Mesenchymal stem cell (in vitro differentiated cells and primary cell): Measurements from ENCODE around the gene NIPAL1.

Experiments used
- DNase-seq: peaks from one replicate; pipeline ENCODE4 v3.0.0-alpha.2; 2013
- H2AFZ ChIP-seq: one replicate; pipeline ENCODE4 v1.6.1; 2013; ENCODE audit warnings: low read depth, mild to moderate bottlenecking, control low read depth, inconsistent platforms, low read length, moderate library complexity
- H2AK5ac ChIP-seq: 2 replicates; pipeline ENCODE4 v1.6.1; 2013; ENCODE audit warnings: low read length, moderate library complexity, mild to moderate bottlenecking, inconsistent platforms; ENCODE audit not compliant: severe bottlenecking
- H2BK120ac ChIP-seq: one replicate; pipeline ENCODE4 v1.6.1; 2013; ENCODE audit warnings: low read depth, mild to moderate bottlenecking, inconsistent platforms, low read length, moderate library complexity
- H2BK12ac ChIP-seq, 2 experiments: one replicate each; pipeline ENCODE4 v1.6.1; 2013; ENCODE audit warnings: inconsistent platforms in 2 of 2, low read length in 2 of 2, mild to moderate bottlenecking in 2 of 2, moderate library complexity in 2 of 2, control low read depth in 1 of 2
- H2BK15ac ChIP-seq: one replicate; pipeline ENCODE4 v1.6.1; 2013; ENCODE audit warnings: mild to moderate bottlenecking, low read depth, inconsistent platforms; ENCODE audit not compliant: poor library complexity, severe bottlenecking
- H2BK5ac ChIP-seq: 2 replicates; pipeline ENCODE4 v1.6.1; 2013; ENCODE audit warnings: low read depth, mild to moderate bottlenecking, low read length, control low read depth, inconsistent platforms; ENCODE audit not compliant: poor library complexity, severe bottlenecking
- H3K14ac ChIP-seq, 2 experiments: one replicate each; pipeline ENCODE4 v1.6.1; 2013; ENCODE audit warnings: inconsistent platforms in 2 of 2, low read length in 2 of 2, control low read depth in 1 of 2, mild to moderate bottlenecking in 1 of 2, moderate library complexity in 1 of 2
- H3K18ac ChIP-seq, 2 experiments: one replicate each; pipeline ENCODE4 v1.6.1; 2013; ENCODE audit warnings: inconsistent platforms in 2 of 2, low read length in 2 of 2, control low read depth in 1 of 2, low read depth in 1 of 2, mild to moderate bottlenecking in 1 of 2
- H3K23ac ChIP-seq, 2 experiments: one replicate each; pipeline ENCODE4 v1.6.1; 2013; ENCODE audit warnings: inconsistent platforms in 2 of 2, low read length in 2 of 2, mild to moderate bottlenecking in 2 of 2, moderate library complexity in 2 of 2, control low read depth in 1 of 2
- H3K27ac ChIP-seq: 2 replicates; pipeline ENCODE4 v1.5.1; 2013; ENCODE audit warnings: mild to moderate bottlenecking, moderate library complexity, low read length, control low read depth, inconsistent platforms; ENCODE audit not compliant: poor library complexity, severe bottlenecking
- H3K27me3 ChIP-seq, 2 experiments: 2 replicates each; pipeline versions ENCODE4 v1.6.1 to v1.7.0; 2013; ENCODE audit warnings: low read length in 2 of 2, mild to moderate bottlenecking in 2 of 2, moderate library complexity in 2 of 2, control low read depth in 1 of 2, inconsistent platforms in 1 of 2; ENCODE audit not compliant: control insufficient read depth in 1 of 2, insufficient read depth in 1 of 2
- H3K36me3 ChIP-seq, 2 experiments: 2 replicates each; pipeline versions ENCODE4 v1.6.1 to v1.7.0; 2013; ENCODE audit warnings: low read length in 2 of 2, control low read depth in 1 of 2, inconsistent platforms in 1 of 2, low read depth in 1 of 2, mild to moderate bottlenecking in 1 of 2; ENCODE audit not compliant: insufficient read depth in 2 of 2, control insufficient read depth in 1 of 2
- H3K4ac ChIP-seq, 2 experiments: one replicate each; pipeline ENCODE4 v1.6.1; 2013; ENCODE audit warnings: inconsistent platforms in 2 of 2, low read length in 2 of 2, mild to moderate bottlenecking in 2 of 2, moderate library complexity in 2 of 2, control low read depth in 1 of 2, low read depth in 1 of 2
- H3K4me1 ChIP-seq: 2 replicates; pipeline ENCODE4 v1.6.1; 2013; ENCODE audit warnings: low read depth, low read length, control low read depth; ENCODE audit not compliant: control insufficient read depth, insufficient read depth
- H3K4me2 ChIP-seq: 2 replicates; pipeline ENCODE4 v1.6.1; 2013; ENCODE audit warnings: low read length, mild to moderate bottlenecking, inconsistent platforms; ENCODE audit not compliant: poor library complexity, severe bottlenecking
- H3K4me3 ChIP-seq, 2 experiments: 2 replicates each; pipeline versions ENCODE4 v1.5.1 to v1.7.0; 2013; ENCODE audit warnings: low read length in 2 of 2, mild to moderate bottlenecking in 2 of 2, control low read depth in 1 of 2, low read depth in 1 of 2; ENCODE audit not compliant: insufficient read depth in 1 of 2
- H3K79me1 ChIP-seq: replicated peaks from 2 replicates; pipeline ENCODE4 v1.6.1; 2013; ENCODE audit warnings: mild to moderate bottlenecking, control low read depth, low read length, inconsistent platforms; ENCODE audit not compliant: poor library complexity, severe bottlenecking
- H3K9ac ChIP-seq: 2 replicates; pipeline ENCODE4 v1.7.0; 2013; ENCODE audit warnings: mild to moderate bottlenecking, low read length, moderate library complexity
- H3K9me3 ChIP-seq: 2 replicates; pipeline ENCODE4 v1.7.0; 2013; ENCODE audit warnings: mild to moderate bottlenecking, low read length; ENCODE audit not compliant: control insufficient read depth
- H4K8ac ChIP-seq: one replicate; pipeline ENCODE4 v1.6.1; 2013; ENCODE audit warnings: inconsistent platforms, mild to moderate bottlenecking, low read length, moderate library complexity
- H4K91ac ChIP-seq: one replicate; pipeline ENCODE4 v1.6.1; 2013; ENCODE audit warnings: mild to moderate bottlenecking, low read length, inconsistent platforms
- WGBS: methylation state at CpG from one replicate; pipeline ENCODE4 v1.1.7; 2013; ENCODE audit warnings: mixed read lengths; 5-methylcytosine and 5-hydroxymethylcytosine counted together

NIPAL1 gene

GRCh38 chr4:48015678-48016077 lies 894 bp upstream of the NIPAL1 start:
- Histone ChIP-seq H3K4me3 (no peak overlapping the region), H2AK5ac (no peak overlapping the region), H4K91ac (no peak overlapping the region), H3K79me1 (peaks cover 2% of the 10 kb centered on the region), H3K36me3 (no peaks in the 10 kb centered on the region), H3K27me3 (peaks cover 0 to 24% of the 10 kb centered on the region in 2 experiments), H3K27ac (no peak overlapping the region), H4K8ac (no peak overlapping the region), H2BK120ac (no peak overlapping the region), H3K4me2 (no peak overlapping the region), H2BK5ac (no peak overlapping the region), H3K4me1 (peaks cover 7% of the 10 kb centered on the region), H3K23ac (no peak overlapping the region), H3K14ac (no peak overlapping the region), H3K9ac (no peak overlapping the region), H2BK12ac (no peak overlapping the region), H3K18ac (no peak overlapping the region), H2AFZ (no peak overlapping the region), H2BK15ac (no peak overlapping the region), H3K4ac (no peak overlapping the region), H3K9me3 (no peaks in the 10 kb centered on the region)
- DNase-seq, result no peak
- WGBS, result 97% methylated on average over 4 of the region's 5 CpGs

GRCh38 chr4:48017108-48017571 lies 568 bp downstream of the NIPAL1 start:
- Histone ChIP-seq H2AFZ (peak overlapping the region; percentile 62), H2BK120ac (no peak overlapping the region), H3K14ac (no peak overlapping the region), H3K27ac (no peak overlapping the region), H3K9ac (peak overlapping the region; percentile 76), H3K4ac (no peak overlapping the region), H3K9me3 (no peaks in the 10 kb centered on the region), H3K4me1 (peaks cover 7% of the 10 kb centered on the region), H3K18ac (peak overlapping the region; percentile 63 to 70), H3K4me3 (peak overlapping the region; percentile 82 to 92), H3K27me3 (peaks cover 0 to 24% of the 10 kb centered on the region in 2 experiments), H3K23ac (no peak overlapping the region), H2BK12ac (peak overlapping the region in 1 of 2 experiments; percentile 57), H3K36me3 (no peaks in the 10 kb centered on the region), H4K91ac (no peak overlapping the region), H4K8ac (peak overlapping the region; percentile 32), H3K79me1 (peaks cover 2% of the 10 kb centered on the region), H2BK5ac (no peak overlapping the region), H2BK15ac (peak overlapping the region; percentile 45), H2AK5ac (no peak overlapping the region), H3K4me2 (peak overlapping the region; percentile 100)
- peak; percentile 82 for DNase-seq
- 2% methylated on average over 35 of the region's 35 CpGs for WGBS

GRCh38 chr4:48018112-48018511 lies 1.5 kb downstream of the NIPAL1 start:
- Histone ChIP-seq H3K9ac (no peak overlapping the region), H3K18ac (no peak overlapping the region), H2BK5ac (no peak overlapping the region), H2AFZ (no peak overlapping the region), H3K4me2 (no peak overlapping the region), H2BK12ac (no peak overlapping the region), H3K79me1 (peaks cover 2% of the 10 kb centered on the region), H2AK5ac (no peak overlapping the region), H2BK120ac (no peak overlapping the region), H3K4ac (no peak overlapping the region), H3K4me1 (peaks cover 7% of the 10 kb centered on the region), H3K9me3 (no peaks in the 10 kb centered on the region), H4K91ac (no peak overlapping the region), H3K4me3 (no peak overlapping the region), H3K27me3 (peaks cover 0 to 24% of the 10 kb centered on the region in 2 experiments), H3K14ac (no peak overlapping the region), H3K23ac (no peak overlapping the region), H2BK15ac (no peak overlapping the region), H4K8ac (no peak overlapping the region), H3K36me3 (no peaks in the 10 kb centered on the region), H3K27ac (no peak overlapping the region)
- no peak for DNase-seq
- WGBS, result 96% methylated on average over 2 of the region's 2 CpGs

- no peak overlapping the region for H3K4me3 ChIP-seq
- H3K23ac ChIP-seq, result no peak overlapping the region
- DNase-seq, result no peak
- no peak overlapping the region for H2AFZ ChIP-seq
- H2BK120ac ChIP-seq, result no peak overlapping the region
- no peaks in the 10 kb centered on the region for H3K36me3 ChIP-seq
- H3K4me1 ChIP-seq, result peaks cover 8% of the 10 kb centered on the region
- no peak overlapping the region for H3K18ac ChIP-seq
- no peak overlapping the region for H3K9ac ChIP-seq
- H3K4me2 ChIP-seq, result no peak overlapping the region
- WGBS, result no CpG with 5 or more reads among the region's 1 CpG
- H3K27me3 ChIP-seq, result peaks cover 0 to 24% of the 10 kb centered on the region in 2 experiments
- no peak overlapping the region for H2BK15ac ChIP-seq
- no peak overlapping the region for H2AK5ac ChIP-seq
- no peaks in the 10 kb centered on the region for H3K9me3 ChIP-seq
- H2BK12ac ChIP-seq, result no peak overlapping the region
- peaks cover 2% of the 10 kb centered on the region for H3K79me1 ChIP-seq
- H3K4ac ChIP-seq, result no peak overlapping the region
- no peak overlapping the region for H3K14ac ChIP-seq
- no peak overlapping the region for H3K27ac ChIP-seq
- H2BK5ac ChIP-seq, result no peak overlapping the region
- H4K8ac ChIP-seq, result no peak overlapping the region
- H4K91ac ChIP-seq, result no peak overlapping the region
Observed at GRCh38 chr4:48021100-48021499, 4.5 kb downstream of the NIPAL1 start.
